ENCODE results near the gene TMEM186.
A peak's percentile ranks its signal among the peaks of the same experiment; 100 is the strongest.
"Not testable (repeated sequence)": the region's sequence is repeated elsewhere in the genome, so short reads cannot be mapped to it uniquely, and the experiment has no call there.

The TMEM186 gene, protein sequence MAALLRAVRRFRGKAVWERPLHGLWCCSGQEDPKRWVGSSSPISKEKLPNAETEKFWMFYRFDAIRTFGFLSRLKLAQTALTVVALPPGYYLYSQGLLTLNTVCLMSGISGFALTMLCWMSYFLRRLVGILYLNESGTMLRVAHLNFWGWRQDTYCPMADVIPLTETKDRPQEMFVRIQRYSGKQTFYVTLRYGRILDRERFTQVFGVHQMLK

DNA sequence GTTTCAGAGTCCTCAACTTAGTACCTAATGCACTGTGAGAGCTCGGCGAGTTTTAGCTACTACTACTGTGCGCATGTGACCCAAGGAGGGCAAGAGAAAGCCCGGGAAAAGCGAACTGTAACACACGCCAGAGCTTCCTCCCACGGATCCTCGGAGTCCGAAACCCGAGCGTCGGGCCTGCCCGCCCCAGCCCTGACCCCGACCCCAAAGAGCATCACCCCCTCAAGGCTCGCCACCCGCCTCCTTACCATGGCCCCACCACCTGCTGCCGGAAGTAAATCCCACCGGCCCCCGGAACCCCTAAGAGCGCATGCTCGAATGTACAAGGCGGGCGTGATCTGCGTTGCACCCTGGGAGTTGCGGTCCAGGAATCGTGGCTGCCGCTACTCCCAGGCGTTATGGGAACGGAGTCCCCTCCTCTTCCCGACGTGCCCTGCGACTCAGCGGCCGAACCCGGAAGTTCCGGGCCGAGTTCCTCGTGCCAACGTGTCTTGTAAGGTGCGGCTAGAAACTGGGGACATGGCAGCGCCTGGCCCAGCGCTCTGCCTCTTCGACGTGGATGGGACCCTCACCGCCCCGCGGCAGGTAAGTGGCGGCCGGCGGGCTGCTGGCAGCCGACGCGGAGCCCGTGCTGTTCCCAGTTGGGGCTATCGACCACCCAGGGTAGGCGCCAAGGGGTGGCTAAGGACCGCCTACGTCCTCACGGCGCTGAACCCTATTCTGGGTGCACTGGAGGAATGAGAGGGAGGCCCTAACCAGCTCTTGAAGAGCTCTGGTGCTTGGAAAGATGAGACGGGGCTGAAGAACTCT, at the start of gene TMEM186, which contains the start of gene PMM2:
TMEM186 (minus strand) TSS at position 276 of the 810 bp plus-strand sequence; CDS start at position 251, 25 bp downstream.
PMM2 (plus strand) TSS at position 476 of the 810 bp plus-strand sequence; CDS start at position 520, 44 bp downstream.
- DNase-seq: peak; percentile 96

DNA sequence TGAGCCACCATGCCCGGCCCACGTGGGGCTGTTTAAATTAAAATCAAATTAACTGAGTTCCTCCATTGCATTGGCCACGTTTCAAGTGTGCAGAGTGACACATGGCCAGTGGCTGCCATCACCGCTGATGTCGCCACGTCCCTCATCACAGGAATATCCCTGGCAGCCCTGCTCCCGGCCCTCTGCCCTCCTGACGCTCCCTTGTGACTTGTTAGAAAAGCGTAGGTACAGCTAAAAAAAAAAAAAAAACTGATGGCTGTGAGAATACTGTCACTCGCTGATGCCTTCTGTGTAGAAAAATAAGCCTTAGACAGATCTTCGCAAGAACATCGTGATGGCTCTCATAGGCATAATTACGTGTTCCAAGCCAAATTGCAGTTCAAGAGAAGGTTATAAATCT, 49.7 kb upstream of the TMEM186 start:
- DNase-seq: no peak

DNA sequence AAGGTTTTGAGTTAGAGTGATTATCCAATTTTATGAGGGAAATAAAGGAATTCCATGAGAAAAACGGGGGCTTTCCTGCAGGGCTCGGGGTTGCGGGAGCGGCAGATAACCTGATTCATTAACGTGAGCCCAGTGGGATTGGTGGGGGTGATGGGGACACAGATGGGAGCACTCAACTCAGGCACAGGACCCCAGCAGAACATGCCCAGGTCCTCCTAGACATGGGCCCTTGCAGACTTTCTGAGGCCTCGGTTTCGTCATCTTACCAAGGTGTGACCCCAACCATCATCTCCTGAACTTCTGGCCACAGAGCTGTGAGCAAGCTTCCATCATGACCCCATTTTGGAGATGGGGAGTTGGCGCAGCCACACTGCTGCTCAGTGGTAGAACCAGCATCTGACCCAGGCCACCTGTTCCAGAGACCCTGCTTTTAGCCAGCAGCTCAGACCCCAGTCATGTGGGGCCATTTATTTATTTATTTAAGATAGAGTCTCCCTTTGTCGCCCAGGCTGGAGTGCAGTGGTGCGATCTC, 49.0 kb upstream of the TMEM186 start:
- DNase-seq: no peak

DNA sequence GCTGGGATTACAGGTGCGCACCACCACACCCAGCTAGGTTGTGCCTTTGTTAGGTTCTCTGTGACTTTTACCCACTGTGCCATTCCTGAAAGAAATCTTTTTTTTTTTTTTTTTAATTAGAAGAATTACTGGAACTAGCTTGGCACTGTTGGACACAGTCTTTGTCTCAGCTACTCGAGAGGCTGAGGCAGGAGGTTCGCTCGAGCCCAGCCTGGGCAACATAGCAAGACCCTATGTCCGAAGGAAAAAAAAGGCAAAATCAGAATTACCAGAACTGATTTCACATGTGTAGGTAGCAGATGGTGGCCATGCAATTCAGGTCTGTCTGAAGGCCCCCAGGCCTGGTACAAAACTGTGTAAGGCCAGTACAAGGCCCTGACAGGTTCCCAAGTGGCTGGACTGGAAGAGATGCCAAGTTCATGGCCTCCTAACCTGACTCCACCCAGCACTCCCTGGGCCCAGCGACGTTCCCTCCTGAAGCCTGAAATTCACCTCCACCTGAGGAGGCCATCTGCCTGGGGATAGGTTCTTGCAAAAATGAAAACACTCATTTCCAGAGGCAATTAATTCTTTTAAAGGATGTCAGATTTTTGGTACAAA, 48.4 kb upstream of the TMEM186 start:
- no peak for DNase-seq

DNA sequence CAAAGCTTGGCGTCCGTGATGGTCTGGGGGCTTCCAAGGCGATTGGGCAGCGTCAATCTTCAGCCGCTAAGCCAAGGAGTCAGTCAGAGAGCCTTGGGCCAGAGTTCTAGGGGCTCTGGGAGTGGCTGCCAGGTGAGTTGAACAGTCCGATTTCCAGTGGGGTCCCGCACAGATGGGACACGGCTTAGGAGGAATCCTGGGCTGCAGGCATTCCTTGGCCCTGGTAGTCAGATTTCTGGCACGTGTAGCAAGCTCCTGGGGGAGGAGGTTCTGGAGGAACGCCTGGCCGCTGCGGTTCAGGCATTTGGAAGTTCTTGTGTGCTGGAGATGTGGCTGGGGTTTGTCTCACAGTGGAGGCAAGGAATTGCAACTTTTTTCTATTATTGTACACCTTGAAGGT, 45.9 kb upstream of the TMEM186 start:
- DNase-seq: not testable (repeated sequence)

DNA sequence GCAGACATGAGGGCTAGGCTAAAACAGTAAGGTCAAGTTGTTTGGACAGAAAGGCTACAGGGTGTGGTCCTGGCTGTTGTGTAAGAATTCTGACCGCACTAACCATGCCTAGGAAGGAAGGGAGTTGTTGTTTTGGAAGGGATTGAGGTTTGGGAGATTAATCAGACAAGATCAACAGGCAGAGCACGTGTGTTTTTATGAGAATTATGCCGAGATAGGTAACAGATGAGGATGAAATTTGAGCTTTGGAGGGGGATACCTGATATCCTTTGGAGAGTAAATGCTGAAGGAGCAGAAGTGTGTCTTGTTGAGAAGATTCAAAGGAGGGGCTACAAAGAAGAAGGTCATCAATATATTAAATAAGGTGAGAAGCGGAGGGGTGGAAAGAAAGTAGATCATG, 44.6 kb upstream of the TMEM186 start:
- DNase-seq: not testable (repeated sequence)

DNA sequence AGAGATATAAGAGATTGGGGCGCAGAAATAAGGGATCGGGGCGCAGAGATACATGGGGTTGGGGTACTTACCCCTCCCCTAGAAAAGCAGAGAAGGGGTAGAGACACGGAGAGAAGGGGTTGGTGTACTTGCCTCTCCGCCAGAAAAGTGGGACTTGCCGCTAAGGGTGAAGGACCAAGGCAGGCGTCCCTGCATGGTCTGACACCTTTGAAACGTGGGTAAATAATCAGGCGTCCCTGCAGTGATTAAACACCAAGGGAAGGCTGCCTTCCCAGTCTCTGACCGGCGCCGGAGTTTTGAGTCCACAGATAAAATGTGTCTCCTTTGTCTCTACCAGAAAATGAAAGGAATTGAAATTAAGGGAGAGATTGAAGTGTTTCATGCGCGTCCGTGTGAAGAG, 40.2 kb upstream of the TMEM186 start:
- DNase-seq: not testable (repeated sequence)

DNA sequence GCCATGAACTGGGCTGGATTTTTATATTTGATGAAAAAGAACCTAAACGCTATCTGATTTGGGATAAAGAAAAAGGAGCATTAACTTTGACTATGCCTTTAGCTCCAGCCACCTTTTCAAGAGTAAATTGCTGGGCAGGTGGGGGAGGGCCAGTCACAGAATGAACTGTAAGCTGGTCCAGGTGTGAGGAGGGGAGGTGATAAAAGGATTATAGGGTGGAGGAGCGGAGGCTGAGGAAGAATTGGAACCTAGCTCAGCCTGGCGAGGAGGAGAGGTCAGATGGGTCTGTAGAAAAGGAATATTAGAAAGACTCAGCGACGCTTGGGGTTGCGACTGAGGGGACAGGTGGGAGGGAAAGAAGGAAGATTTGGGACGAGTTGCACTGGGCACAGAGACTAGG, 39.4 kb upstream of the TMEM186 start:
- DNase-seq: not testable (repeated sequence)

DNA sequence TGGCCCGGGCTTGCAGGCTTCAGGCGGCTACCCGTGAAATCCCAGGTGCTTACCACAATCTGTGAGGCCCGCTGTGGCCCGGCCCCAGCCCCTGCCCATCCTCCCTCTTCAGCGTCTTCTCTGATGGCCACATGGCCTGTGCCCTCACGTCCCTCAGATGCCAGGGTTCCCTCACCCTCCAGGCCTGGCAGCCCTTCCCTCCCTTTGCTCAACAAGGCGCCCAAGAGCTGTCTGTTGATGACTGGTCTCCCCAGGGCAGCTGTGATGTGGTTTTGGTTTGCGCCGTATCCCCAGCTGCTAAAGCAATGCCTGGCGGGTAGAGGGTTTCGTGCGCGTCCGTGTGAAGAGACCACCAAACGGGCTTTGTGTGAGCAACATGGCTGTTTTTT, 35.3 kb upstream of the TMEM186 start:
- no peak for DNase-seq

DNA sequence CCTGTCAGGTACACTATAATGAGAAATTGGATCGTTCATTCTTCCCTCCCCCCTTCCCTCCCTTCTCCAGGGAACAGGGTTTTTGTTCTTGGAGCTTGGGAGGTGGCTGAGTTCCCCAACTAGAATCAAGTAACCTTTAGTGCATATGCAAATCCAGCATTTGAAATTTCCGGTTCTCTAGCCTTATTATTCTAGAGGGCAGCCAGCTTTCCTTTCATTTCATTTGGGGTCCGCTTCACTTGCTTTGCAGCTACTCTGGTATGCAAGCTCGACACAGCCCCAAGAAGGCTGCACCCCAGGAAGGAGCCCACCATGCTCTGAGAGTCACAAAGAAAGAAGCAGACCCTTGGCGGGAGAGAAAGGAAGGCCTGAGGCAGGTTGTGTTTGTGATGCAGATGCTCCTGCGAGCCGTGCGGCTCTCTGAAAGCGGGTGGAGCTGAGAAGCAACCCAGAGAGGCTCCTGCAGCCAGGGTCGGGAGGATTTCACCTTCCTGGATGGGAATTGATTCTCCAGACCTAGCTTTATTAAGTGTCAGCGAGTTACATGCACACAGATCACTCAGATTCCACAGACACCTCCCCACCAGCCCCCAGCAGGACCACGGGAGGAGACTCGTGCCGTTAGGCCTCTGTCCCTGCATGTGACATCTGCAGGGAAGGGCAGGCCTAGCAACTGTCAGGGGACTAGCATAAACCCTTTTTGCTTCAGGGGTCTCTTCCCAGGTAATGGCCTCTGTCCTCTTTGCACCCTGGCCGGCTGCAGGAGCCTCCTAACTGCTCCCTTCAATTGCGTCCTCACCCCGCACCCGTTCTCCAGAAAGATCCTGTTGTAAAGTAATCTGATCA, 34.7 kb upstream of the TMEM186 start:
- no peak for DNase-seq

DNA sequence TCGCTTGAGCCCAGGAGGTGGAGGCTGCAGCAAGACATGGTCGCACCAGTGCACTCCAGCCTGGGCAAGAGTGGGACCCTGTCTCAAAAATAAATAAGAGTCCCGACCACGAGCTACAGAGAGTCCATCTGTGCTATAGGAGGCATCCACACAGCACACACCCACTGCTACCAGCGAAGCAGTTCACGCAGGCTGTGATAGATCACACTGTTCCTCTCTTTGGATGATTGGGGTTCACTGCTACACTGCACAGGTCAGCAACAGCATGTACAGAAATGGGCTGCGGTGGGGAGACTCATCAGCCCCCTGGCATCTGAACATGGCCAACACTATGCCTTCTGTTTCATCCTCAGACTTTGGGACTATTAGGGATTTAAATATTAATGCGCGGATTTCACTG, 34.0 kb upstream of the TMEM186 start:
- DNase-seq: no peak

DNA sequence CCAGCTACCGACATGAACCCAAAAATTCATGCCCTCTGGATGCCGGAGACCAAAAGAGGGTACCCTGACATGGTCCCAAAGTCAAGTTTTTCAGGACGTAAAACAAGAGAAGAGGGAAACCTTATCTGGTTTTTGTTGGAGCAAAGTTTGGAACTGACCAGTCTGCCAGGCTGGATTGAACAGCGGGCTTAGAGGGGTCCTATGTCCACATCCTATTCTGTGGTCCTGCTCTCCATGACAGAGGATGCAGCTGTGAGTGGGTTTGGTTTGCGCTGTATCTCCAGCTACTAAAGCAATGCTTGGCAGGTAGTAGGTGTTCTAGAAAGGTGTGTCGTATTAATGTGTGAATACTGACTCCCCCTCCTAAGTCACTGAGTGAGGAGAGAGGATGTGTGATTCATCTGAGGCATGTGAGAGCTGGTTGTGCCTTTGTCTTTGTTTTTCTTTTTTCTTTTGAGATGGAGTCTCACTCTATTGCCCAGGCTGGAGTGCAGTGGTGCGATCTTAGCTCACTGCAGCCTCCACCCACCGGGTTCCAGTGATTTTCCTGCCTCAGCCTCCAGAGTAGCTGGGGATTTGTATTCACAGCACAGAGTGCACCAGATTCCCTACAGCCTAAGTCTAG, 31.2 kb upstream of the TMEM186 start:
- DNase-seq: no peak

DNA sequence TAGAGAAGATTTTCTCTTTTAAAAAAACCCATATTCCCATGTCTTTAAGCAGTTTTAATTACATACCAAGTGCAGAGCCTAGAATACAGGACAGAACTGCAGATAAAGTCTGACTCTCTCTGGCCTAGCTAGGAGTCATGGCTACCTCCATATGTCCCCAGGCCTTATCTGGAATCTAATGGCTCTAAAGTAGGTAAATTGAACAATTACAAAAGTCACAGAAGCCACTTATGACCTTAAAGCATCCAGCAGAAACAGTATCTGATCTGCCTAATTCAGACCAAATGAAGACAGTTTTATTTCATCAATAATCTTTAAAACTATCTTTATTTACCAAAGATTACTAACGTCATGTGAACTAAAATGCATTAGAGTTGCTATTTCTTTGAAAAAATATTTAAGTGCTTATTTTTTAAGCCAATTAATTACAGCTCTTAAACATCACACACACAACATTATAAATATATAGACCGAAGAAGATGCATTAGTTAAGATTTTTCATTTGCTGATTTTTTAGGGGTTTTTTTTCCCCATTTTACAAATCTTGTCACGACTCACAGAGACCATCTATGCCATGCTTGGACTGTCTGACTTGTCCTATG, 28.9 kb upstream of the TMEM186 start:
- DNase-seq: no peak

DNA sequence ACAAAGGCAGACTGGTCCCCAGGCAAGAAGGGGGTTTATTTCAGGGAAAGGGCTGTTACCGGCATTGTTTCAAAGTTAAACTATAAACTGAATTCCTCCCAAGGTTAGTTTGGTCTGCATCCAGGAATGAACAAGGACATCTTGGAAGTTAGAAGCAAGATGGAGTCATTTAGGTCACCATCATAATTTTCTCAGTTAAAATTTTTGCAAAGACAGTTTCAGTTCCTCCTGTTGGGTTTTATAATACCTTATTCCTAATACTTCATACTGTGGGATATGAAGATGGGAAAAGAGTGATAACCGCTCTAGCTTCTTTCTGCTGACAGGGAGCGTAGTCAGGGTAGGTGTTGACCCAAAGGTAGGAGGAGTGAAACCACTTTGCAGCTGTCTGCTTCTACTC, 25.0 kb upstream of the TMEM186 start:
- no peak for DNase-seq

DNA sequence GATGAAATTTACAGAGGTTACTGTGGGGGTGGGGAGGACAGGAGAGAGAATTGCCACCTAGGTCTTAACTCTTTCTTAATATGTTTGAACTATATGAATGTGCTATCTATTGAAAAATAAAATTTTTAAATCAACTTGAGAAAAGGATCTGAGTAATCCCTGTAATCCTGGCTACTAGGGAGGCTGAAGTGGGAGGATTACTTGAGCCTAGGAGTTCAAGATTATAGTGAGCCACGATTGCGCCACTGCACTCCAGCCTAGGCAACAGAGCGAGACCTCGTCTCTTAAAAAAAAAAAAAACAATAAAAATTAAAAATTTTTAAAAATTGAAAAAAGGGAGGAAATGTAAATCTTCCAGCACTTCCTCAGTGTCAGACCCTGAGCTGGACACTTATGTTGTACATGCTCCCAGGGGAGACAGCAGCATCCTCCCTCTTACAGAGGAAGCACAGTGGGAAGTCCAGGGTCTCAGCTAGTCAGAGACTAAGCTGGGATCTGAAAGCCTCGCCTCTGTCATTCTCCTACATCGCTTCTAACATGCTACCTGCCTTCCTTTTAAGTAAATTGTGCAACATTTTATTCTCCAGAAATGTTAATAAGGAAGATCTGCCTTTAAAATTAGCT, 22.1 kb upstream of the TMEM186 start:
- DNase-seq: no peak

DNA sequence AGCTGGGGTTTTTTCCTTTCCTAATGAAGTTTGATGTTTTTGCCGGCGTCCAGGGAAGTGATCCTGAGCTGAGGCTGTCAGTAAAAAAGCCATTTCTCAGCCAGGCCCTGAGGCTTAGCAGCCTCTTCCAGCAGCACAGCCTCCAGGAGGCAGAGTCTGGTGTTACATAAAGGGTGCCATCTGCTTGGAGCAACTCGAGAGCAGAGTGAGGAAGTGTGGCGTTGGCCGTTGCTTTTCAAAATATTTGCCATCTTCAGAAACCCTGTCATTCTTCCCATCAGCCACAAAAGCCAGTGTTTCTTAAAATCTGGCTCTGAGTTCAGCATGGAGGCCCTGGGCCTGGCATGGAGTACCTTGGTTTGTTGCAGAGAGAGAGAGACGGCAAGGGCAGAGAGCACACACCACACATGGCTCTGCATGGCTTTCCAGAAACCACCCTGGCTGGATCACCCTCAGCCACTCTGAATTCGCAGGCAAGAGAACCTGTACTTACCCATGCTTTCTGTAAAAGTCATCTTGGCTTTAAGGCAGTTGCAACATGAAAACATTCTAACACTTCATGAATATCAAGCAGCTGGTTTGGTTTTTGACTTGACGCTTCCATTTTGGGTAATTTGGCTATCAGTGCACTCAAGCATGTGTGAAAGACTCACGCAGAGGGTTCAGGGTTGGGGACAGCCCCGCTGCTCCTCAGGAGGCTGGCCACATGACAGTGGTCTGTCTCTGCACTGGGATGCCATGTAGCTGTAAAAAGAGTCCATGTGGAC, 21.2 kb upstream of the TMEM186 start:
- no peak for DNase-seq

DNA sequence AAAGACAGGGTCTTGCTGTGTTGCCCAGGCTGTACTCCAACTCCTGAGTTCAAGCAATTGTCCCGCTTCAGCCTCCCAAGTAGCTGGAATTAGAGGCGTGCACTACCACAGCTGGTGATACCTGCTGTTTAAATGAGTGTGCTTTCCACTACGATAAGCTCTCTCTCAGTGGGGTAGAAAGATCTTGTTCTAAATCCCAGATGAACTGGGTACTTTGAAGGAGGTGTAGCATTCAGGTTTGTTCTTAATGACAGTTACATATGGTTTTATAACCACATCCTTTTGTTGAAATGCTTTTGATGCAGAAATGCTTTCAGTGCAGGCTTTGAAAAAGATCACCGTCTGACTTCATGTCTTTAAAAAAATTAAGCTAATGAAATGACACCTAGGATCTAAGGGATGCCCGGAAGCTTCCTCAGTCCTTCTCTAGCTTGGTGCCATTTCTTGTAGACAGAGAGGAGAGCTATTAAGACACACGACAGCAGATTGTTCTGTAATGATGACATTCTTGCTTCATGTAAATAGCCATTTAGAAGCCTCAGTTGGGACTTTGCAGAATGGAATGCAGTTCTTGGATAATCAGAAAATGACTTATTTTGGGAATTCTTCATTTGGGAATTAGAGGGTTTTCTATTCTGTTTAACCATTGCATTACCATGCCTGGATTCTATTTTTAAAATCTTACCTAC, 19.7 kb upstream of the TMEM186 start:
- DNase-seq: peak; percentile 19

DNA sequence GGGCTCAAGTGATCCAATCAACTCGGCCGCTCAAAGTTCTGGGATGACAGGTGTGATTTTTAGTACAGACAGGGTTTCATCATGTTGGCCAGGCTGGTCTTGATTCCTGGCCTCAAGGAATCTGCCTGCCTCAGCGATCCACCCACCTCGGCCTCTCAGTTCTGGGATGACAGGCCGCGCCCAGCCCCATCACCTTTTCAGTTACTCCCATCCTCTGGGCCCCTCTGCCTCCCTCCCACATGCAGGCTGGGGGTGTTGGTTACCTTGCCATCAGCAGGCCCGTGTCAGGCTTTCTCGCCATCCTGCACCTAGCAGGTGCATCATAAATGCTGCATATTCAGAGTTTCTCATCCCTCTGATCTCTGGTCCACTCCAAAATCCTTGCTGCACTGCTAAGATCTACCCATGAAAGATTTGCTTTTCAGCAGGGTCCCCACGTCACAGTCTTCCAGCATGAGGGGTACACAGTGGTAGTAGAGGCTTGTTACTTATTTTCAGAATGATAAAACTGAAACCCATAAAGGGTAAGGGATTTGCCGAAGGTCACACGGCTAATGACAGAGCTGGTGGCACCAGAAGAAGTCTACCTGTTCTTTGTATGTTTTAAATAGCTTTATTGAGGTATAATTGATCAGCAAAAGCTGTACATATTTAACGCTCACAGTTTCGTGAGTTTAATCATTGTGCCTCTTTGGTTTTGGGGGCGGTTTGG, 16.8 kb upstream of the TMEM186 start:
- no peak for DNase-seq

DNA sequence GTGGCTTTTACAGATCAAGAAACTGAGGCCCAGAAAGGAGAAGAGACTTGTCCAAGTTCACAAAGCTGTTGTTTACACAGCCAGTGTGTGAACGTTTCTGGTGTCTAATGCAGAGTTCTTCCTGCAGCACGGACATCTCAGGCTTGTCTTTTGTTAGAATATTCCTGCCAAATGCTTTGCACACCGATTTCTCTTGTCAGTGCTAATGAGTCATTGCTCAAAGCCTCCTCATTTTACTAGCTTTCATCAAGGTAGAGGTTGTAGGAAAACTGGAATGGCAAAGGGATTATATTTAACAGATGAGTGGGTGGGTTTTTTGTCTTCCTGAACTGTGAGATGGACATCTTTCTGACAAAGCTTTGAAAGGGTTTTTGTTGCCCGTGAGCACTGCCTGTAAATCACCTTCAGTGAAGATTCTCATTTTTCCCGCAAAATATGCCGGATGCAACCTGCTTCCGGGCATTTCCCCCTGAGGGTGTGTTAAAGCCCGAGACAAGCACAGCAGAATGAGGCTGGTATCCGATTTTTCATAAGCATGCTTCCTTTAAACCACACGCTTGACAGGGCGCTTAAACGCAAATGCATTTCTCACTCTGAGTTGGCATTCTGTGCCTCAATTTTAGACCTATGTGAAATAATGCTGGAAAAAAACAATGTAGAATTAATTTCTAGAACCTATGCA, 14.9 kb upstream of the TMEM186 start:
- no peak for DNase-seq
